ENCODE results near the gene ABTB1.

DNA sequence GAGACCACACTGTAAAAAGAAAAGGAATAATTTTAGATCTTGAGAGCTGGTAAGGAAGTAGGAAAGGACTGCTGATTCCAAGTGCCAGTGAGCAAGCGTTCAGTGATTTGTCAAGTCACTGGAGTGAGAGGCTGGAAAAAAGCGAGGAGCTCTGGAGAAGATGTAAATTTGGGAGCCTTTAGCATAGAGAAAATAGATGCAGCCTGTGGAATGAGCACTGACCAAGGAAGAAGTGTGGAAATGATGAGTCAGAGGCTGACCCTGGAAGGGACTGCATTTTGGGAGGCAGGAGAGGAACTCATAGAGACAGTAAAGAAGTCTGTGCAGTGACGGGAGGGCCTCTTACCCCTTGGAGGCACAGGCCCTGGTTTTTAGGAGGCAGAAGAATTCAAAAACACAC lies 17.1 kb upstream of the ABTB1 start:
- TF ChIP-seq, protein P1, sequence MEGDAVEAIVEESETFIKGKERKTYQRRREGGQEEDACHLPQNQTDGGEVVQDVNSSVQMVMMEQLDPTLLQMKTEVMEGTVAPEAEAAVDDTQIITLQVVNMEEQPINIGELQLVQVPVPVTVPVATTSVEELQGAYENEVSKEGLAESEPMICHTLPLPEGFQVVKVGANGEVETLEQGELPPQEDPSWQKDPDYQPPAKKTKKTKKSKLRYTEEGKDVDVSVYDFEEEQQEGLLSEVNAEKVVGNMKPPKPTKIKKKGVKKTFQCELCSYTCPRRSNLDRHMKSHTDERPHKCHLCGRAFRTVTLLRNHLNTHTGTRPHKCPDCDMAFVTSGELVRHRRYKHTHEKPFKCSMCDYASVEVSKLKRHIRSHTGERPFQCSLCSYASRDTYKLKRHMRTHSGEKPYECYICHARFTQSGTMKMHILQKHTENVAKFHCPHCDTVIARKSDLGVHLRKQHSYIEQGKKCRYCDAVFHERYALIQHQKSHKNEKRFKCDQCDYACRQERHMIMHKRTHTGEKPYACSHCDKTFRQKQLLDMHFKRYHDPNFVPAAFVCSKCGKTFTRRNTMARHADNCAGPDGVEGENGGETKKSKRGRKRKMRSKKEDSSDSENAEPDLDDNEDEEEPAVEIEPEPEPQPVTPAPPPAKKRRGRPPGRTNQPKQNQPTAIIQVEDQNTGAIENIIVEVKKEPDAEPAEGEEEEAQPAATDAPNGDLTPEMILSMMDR (IDR thresholded peaks at IDR 0.05; ENCODE audit: low read depth, low read length) = no peak
- TF ChIP-seq EZH2phosphoT487 (IDR thresholded peaks at IDR 0.05; ENCODE audit: low read depth) = no peak

All from OCI-LY3 (cell line).